ENCODE results near the gene KIZ. TPM values are rescaled to one million over a fixed set of nuclear protein-coding genes. Genes with fewer than 3 reads are reported as not detected.

The KIZ gene
- total RNA-seq, 1 experiment from 2014 or later = 17.6 TPM

DNA sequence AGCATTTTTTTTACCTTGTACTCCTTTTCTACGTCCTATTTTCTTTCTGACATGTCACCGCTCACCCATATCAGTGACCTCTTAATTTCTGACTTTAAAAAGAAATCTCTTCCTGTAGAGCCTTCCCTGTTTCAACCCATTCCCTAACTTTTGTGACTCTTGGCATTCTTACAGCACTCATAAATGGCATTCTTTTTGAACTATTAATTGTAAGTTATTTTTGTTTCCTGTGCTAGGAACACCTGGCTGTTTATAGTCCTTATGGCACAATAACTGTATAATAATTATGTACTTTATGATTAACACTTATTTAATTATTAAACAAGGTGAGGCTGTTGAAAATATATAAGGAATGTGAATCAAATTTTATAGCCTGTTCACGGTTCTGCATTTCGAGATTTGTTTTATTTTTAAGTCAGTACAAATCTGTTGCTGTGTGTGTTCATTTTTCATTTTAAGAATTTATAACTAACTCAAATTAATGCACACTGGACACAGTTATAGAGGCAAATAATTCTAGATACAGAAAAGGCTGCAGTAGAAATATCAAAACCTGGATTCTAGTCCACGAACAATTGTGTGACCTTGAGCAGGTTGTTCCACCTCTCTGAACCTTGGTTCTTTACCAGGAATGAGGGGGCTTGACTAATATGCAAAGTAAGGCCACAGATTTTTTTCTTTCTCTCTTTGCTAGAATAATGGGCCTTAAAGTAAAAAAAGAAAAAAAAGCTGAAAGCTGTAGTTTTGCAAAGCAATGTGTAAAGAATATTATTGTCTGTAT lies 1.5 kb downstream of the KIZ start (continued):
- TF ChIP-seq CTCF (IDR thresholded peaks at IDR 0.05 in 2 of 3, conservative IDR thresholded peaks at IDR 0.05 in 1 of 3; ENCODE audit: borderline replicate concordance in 1 of 3, insufficient read depth in 1 of 3, low read depth in 2 of 3, low read length in 2 of 3) = no peak
- no peak for TF ChIP-seq SIN3A (IDR thresholded peaks at IDR 0.05; ENCODE audit: low read depth)

GRCh38 chr20:21129861-21130260 lies 4.0 kb downstream of the KIZ start:
- Histone ChIP-seq H2AFZ (ENCODE audit: low read depth, low read length, poor library complexity, severe bottlenecking) (no peak overlapping the region), H3K27me3 (ENCODE audit: insufficient read depth, low read length) (no peaks in the 10 kb centered on the region), H3K27ac (ENCODE audit: low read depth, low read length) (no peak overlapping the region), H3K79me2 (ENCODE audit: insufficient read depth, low read length) (no peaks in the 10 kb centered on the region), H3K36me3 (ENCODE audit: control insufficient read depth in 1 of 2, insufficient read depth in 2 of 2, low read length in 2 of 2) (no peaks in the 10 kb centered on the region), H3K4me1 (ENCODE audit: control insufficient read depth in 1 of 2, insufficient read depth in 2 of 2, low read length in 2 of 2) (peaks cover 5 to 16% of the 10 kb centered on the region in 2 experiments; a peak in 3 of 4 replicates), H3K4me3 (replicated peaks in 1 of 2; ENCODE audit: low read depth in 1 of 2, low read length in 2 of 2) (no peak overlapping the region), H3K9ac (ENCODE audit: low read length) (no peak overlapping the region), H4K20me1 (ENCODE audit: insufficient read depth) (no peaks in the 10 kb centered on the region), H3K9me3 (ENCODE audit: control insufficient read depth in 1 of 2, insufficient read depth in 1 of 2, low read depth in 1 of 2, low read length in 2 of 2) (no peaks in the 10 kb centered on the region), H3K9me2 (ENCODE audit: insufficient read depth) (no peaks in the 10 kb centered on the region), H3K4me2 (ENCODE audit: low read length) (no peak overlapping the region)
- RAD21 ChIA-PET (ENCODE audit: low non-redundant PET in 1 of 2, low total read pairs in 2 of 2, uncharacterized antibody in 2 of 2, unreplicated experiment in 2 of 2) = no interaction called here
- DNase-seq (ENCODE audit: low read depth, low spot score) (no peak), ATAC-seq (no peak)
- intact Hi-C loops (cut with micrococcal nuclease) = loop anchor here (5.0 kb wide), 1 partner anchor 83 kb away; no protein-coding TSS in a partner anchor
- CTCF ChIA-PET = interaction anchor here (1.6 kb wide), 1 partner anchor 81 kb away, joined by 5 read pairs; no protein-coding TSS in a partner anchor
- POLR2A ChIA-PET = no interaction called here
- TF ChIP-seq CTCF (IDR thresholded peaks at IDR 0.05 in 2 of 3, conservative IDR thresholded peaks at IDR 0.05 in 1 of 3; ENCODE audit: borderline replicate concordance in 1 of 3, insufficient read depth in 1 of 3, low read depth in 2 of 3, low read length in 2 of 3) (peak in 2 of 3 experiments; percentile 13 to 15; a peak in 1 of 6 replicates), ZFX (IDR thresholded peaks at IDR 0.05) (no peak)
- no TSS peak for BruUV-seq (replicated peaks)
